Germinal center (tissue), 1 donor: ENCODE results near the gene KERA.

Experiments
- DNase-seq: peaks from one replicate; pipeline ENCODE4 v3.0.0; 2012; ENCODE audit warnings: mixed read lengths, low spot score

Gene KERA

DNA sequence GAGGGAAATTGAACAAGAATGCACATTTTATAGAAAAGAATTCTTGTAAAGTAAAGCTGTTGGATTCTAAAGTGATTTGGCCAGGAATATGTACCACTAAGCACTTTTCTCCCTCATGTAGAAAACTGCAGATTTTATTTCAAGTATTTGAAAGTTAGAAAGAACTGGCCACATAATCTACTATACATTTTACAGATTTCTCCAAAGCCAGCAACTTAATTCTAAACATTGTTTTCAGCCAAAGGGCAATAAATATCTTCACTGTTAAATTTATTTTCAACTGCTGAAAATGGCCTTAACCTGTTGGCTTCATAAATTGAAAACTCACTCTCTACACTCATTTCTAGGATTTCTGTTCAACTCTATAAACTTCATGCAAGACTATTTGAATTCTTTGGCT is 15.6 kb upstream of the KERA start:
- DNase-seq: no peak

DNA sequence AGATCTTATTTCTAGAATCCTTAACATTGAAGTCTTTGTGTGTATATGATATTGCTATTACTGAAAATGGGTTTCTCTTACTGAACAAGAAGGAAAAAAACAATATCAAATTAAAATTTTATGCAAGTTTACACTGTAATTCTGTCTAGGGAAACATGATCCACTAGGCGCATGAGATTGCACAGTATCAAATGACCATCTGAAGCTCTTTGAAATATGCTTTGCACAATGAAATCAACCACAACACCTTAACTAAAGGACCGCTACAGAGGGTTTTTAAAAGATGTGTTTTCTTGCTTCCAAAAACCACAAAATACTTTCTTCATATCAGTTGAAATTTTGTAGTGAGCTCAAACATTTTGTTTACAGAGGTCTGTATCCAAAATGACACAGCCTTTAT is 15.1 kb upstream of the KERA start:
- no peak for DNase-seq

DNA sequence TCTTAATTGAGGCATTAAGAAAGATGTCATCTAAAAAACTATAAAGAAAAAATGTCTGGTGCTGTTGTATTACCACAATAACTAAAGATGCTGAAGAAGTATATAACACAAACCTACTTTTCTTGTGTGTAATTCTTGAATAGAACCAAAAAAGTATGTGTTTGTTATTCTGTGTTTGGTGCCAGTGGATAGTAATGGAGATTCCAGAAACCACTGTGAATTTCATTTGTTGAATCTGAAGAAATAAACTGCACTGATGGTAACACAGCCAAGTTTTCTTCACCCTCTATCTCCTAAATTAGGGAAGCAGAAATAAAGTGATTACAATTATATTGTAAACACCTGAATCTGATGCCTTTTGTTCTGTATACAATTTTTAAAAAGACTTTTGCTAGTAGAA is 13.1 kb upstream of the KERA start:
- no peak for DNase-seq

DNA sequence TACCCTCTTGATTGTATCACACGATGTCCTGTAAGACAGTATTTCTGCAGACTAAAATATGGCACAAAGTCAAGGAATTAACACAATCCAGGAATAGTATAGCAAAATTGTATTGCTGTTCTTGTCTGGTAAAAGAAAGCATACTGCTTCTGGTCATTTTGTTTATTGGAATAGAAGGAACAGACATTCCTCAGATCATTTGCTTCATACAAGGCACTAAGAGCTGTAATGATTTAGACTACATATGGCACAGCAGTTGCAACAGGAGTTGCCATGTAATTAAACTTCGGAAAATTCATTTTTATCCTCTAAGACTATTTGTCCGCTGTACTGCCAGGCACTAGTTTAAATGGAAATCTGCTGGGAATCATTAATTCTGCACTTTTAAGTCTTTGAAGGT is 7.6 kb upstream of the KERA start:
- DNase-seq: no peak

- DNase-seq: no peak
Observed at GRCh38 chr12:91064640-91065039, 6.8 kb upstream of the KERA start.

DNA sequence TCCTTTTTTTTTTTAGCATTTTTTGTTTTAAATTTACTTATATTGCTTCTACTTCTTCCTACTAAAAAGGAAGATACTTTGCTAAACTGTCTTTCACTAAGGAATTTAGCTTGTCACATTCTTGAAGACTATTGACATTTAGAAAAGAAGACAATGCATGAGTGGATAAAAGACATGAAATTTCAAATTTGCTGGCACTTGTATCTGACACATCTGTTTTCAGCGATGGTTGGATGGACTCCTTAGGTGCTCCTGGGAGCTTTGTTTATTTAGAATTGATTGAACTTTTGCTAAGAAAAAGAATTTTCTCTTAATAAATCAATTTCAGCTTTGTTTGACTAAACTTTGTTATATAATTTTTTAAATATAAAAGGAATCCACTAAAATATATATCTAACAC is 3.3 kb upstream of the KERA start:
- DNase-seq: no peak

DNA sequence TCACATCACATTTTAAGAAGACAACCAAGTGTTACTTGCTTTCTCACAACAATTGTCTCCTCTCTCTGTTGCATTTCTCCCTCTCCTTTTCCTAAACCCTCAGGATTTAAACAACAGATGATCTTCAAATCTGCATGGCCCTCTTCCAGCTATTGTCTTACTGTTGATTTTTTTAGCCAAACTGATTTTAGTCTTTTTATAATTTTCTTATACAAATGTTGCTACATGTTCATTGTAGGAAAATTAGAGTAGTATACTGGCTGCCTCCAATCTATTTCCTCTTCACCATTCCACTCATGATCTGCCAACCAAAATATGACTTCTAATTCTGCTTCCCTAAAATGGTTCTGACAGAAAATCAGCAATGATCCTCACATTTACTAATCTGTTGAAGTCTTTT is 1.4 kb upstream of the KERA start:
- no peak for DNase-seq

GRCh38 chr12:91058786-91059185 is 962 bp upstream of the KERA start:
- DNase-seq: no peak

DNA sequence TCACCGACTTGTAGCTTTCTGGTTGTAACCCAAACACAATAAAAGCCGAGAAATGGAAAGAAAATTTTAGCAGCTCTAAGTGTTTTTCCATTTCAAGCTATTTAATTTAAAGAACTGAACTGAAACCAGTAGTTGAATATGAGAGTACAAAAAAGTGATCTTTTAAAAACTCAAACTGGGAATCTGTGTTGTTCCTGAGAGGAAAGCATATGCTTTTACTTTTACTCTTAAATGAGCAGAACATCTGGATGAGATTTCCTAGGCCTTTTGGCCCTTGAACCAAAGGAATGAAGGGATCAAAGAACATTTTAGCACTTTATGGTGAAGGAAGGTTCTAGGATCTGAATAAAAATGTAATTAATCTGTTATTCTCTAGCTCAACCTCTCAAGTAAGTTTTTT is 1.3 kb downstream of the KERA start:
- no peak for DNase-seq

GRCh38 chr12:91055976-91056375 is 1.8 kb downstream of the KERA start:
- DNase-seq: no peak

DNA sequence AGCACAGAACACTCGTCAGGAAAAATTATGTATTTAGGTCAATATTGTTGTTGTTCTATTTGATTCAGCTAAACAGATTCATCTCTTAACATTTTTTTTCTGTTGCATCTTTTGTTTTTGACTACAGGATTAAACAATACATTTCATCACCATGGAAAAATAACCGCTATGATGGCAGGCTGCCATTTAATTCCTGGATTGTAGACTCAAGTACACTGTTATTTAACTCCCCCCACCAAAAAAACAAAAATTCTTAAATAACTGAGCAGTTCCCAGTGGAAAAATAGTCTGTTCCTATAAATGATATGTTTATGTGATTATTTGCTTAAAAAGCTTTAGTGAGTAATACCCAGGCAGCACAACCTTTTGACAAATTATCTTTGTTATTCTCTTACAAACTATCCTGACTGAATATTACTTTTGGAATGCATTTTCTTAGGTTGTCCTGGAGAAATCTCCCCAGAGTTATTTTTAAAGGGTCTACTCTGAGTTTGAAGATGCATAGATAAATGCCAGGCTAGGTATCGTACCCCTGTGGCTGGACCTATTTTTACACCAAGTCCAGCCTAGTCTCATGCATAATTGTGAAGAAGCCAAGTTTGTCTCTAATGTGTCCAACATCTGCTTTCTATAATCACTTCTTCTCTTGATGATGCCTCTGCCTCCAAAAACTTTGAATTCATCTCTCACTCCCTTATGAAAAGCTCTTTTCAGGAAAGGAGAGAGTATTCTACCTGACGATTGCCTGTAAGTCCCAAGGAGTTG is 3.7 kb downstream of the KERA start:
- DNase-seq: no peak

- DNase-seq: no peak
Observed at GRCh38 chr12:91052026-91052425, 5.8 kb downstream of the KERA start.

GRCh38 chr12:91044586-91044985 is 13.2 kb downstream of the KERA start:
- no peak for DNase-seq

- no peak for DNase-seq
Observed at GRCh38 chr12:91043408-91043807, 14.4 kb downstream of the KERA start.

GRCh38 chr12:91040096-91040755 is 17.6 kb downstream of the KERA start:
- DNase-seq: no peak

- no peak for DNase-seq
Observed at GRCh38 chr12:91037276-91037675, 20.5 kb downstream of the KERA start.

DNA sequence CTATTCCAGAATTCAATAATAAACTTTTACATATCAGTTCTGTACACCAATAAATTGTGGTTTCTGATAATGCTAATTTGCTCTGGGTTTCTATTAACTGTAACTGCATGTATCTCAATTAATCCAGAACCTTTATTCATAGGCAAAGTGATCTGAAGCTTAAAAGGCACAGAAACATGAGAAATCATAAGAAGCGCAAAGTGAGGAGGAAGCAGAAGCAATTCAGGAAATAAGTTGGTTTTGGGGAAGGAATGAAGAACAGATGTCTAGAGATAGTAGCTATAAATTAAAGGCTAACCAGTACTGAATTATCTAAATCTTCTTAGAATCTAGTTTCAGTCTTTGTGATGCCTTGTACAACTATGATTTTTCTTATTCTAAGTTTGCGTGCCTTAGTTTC is 24.6 kb downstream of the KERA start:
- DNase-seq: no peak

GRCh38 chr12:91023326-91024004 is 34.4 kb downstream of the KERA start:
- DNase-seq: no peak

GRCh38 chr12:91021076-91021475 is 36.7 kb downstream of the KERA start:
- DNase-seq: no peak

GRCh38 chr12:91019455-91019854 is 38.4 kb downstream of the KERA start:
- DNase-seq: no peak

DNA sequence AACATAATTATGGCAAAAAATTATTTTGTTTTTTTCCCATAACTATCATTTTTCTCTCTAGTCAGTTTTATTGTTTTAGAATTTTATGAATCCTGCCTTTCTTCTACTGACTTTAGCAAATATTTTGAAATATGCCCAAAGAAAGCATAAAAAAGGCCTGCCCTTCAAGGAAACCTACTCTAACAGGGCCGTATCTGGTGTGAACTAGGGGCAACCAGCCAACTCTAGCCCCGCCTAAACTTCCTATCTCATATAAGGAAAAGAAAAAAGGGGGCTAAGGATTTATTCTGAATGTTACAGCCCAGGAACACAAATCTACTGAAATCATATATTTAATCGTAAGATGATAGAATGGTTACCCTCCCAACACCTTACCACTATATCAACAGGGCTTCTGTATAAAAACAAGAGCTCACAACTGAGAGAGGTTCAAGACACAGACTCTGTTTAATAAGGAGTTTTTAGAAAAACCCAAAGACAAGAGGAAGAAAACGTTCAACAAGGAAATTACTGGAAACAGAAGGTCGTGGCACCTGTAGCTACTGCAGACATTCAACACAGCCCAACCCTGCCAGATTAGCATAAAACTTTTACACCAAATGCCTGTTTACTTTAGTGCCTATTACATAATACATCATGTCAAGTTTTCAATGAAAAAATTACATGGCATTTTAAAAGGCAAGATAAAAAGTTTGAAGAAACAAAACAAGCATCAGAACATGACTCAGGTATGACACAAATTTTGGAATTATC is 40.1 kb downstream of the KERA start:
- DNase-seq: no peak

- no peak for DNase-seq
Observed at GRCh38 chr12:91017043-91017442, 40.8 kb downstream of the KERA start.
